NT2/D1 (cell line): Measurements from ENCODE around the gene PCMTD2.

Experiments used
- SUZ12 ChIP-seq: IDR thresholded peaks from 2 replicates; pipeline ENCODE4 v1.6.1; 2011; ENCODE audit not compliant: insufficient read length, insufficient read depth; ENCODE audit errors: extremely low read depth
- ZNF274 ChIP-seq: IDR thresholded peaks from 2 replicates; pipeline ENCODE4 v1.6.1; 2011; ENCODE audit warnings: mild to moderate bottlenecking, low read depth, low read length

DNA sequence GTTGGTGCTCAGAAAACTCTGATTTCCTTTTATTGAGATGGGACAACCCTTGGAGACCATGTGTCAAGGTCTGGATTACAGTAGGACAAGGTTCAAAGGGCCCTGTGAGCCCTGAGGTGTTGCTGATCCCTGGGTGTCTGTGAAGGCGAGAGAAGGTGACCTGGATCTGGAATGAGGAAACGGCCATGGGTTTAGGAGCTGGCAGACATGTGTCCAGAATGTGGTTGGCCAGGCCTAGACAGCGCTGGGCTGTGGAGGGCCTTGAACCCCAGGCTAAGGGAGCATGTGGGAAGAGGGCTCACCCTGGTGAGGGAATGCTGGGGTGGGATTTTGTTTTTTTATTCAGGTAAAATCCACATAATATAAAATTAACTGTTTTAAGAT is 24.9 kb downstream of the PCMTD2 start:
- TF ChIP-seq ZNF274 (no peak), SUZ12 (no peak)
